ENCODE data around the gene ISY1.

ISY1 gene

DNA sequence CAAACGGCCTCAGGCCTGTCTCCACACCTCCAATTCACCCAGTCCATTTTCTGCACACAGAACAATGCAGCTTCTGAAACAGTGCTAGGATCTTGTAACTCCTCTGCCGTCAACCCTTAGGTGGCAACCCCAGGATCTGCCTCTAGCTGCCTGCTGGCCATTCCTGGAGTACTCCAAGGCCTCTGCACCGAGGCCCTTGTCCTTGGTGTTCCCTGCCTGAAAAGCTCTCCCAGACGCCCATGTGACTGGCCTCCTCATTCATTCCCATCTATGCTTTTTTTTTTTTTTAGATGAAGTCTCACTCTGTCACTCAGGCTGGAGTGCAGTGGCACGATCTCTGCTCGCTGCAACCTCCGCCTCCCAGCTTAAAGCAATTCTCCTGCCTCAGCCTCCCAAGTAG lies 57.6 kb downstream of the ISY1 start:
- no peak overlapping the region for H3K4me3 ChIP-seq (replicated peaks; ENCODE audit: insufficient read depth, low read length)
- no peak for DNase-seq (ENCODE audit: low read depth in 1 of 2, low spot score in 1 of 2)
- H3K27ac ChIP-seq (replicated peaks) = no peak overlapping the region
- no peaks in the 10 kb centered on the region for H3K27me3 ChIP-seq (ENCODE audit: insufficient read depth, poor library complexity, severe bottlenecking)
- TF ChIP-seq, protein P1, sequence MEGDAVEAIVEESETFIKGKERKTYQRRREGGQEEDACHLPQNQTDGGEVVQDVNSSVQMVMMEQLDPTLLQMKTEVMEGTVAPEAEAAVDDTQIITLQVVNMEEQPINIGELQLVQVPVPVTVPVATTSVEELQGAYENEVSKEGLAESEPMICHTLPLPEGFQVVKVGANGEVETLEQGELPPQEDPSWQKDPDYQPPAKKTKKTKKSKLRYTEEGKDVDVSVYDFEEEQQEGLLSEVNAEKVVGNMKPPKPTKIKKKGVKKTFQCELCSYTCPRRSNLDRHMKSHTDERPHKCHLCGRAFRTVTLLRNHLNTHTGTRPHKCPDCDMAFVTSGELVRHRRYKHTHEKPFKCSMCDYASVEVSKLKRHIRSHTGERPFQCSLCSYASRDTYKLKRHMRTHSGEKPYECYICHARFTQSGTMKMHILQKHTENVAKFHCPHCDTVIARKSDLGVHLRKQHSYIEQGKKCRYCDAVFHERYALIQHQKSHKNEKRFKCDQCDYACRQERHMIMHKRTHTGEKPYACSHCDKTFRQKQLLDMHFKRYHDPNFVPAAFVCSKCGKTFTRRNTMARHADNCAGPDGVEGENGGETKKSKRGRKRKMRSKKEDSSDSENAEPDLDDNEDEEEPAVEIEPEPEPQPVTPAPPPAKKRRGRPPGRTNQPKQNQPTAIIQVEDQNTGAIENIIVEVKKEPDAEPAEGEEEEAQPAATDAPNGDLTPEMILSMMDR (IDR thresholded peaks at IDR 0.05; ENCODE audit: insufficient read depth, low read length) = no peak
- TF ChIP-seq, protein P2, sequence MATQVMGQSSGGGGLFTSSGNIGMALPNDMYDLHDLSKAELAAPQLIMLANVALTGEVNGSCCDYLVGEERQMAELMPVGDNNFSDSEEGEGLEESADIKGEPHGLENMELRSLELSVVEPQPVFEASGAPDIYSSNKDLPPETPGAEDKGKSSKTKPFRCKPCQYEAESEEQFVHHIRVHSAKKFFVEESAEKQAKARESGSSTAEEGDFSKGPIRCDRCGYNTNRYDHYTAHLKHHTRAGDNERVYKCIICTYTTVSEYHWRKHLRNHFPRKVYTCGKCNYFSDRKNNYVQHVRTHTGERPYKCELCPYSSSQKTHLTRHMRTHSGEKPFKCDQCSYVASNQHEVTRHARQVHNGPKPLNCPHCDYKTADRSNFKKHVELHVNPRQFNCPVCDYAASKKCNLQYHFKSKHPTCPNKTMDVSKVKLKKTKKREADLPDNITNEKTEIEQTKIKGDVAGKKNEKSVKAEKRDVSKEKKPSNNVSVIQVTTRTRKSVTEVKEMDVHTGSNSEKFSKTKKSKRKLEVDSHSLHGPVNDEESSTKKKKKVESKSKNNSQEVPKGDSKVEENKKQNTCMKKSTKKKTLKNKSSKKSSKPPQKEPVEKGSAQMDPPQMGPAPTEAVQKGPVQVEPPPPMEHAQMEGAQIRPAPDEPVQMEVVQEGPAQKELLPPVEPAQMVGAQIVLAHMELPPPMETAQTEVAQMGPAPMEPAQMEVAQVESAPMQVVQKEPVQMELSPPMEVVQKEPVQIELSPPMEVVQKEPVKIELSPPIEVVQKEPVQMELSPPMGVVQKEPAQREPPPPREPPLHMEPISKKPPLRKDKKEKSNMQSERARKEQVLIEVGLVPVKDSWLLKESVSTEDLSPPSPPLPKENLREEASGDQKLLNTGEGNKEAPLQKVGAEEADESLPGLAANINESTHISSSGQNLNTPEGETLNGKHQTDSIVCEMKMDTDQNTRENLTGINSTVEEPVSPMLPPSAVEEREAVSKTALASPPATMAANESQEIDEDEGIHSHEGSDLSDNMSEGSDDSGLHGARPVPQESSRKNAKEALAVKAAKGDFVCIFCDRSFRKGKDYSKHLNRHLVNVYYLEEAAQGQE (IDR thresholded peaks at IDR 0.05; ENCODE audit: insufficient replicate concordance, low read depth) = no peak
- TF ChIP-seq GABPA (IDR thresholded peaks at IDR 0.05; ENCODE audit: low read depth) = no peak

DNA sequence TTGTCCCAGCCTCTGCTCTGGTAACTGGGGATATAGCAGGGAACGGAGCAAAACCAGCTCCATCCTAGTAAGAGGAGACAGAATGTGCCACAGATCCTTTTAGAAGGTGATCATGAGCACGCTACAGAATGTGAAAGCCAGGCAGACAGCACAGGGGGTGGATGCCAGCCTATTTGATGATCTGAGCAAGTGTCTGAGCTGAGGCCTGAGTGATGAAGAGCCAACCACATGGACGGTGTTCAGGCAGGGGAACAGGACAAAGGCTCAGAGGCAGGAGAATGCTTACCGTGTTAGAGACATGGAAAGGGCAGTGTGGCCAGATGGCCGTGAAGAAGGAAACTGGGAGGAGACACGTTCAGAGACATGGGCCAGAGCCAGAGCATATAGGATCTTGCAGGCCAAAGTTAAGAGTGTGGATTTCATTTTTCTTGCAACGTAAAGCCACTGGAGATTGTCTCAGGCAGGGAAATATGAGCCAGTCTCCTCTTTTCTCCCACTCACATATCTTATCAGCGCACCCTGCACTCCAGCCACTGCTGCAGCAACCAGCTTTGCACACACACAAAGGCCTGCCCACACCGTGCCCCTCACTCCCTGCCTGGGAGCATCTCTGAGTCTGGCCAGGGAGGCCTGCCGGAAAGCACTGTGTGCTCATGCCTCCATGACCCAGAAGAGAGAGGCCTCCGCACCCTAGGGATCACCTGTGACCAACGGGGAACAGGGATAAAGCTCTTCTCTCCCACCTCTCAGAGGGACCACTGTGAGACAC lies 59.3 kb downstream of the ISY1 start:
- Histone ChIP-seq H3K27ac (replicated peaks) (no peak overlapping the region), H3K27me3 (ENCODE audit: insufficient read depth, poor library complexity, severe bottlenecking) (no peaks in the 10 kb centered on the region), H3K4me3 (replicated peaks; ENCODE audit: insufficient read depth, low read length) (no peak overlapping the region)
- TF ChIP-seq, protein P2 (IDR thresholded peaks at IDR 0.05; ENCODE audit: insufficient replicate concordance, low read depth) = no peak
- no peak for TF ChIP-seq SPI1 (IDR thresholded peaks at IDR 0.05; ENCODE audit: borderline replicate concordance, low read depth)
- TF ChIP-seq GABPA (IDR thresholded peaks at IDR 0.05; ENCODE audit: low read depth) = no peak
- TF ChIP-seq, protein P1 (IDR thresholded peaks at IDR 0.05; ENCODE audit: insufficient read depth, low read length) = no peak
- TF ChIP-seq POLR2AphosphoS5 (IDR thresholded peaks at IDR 0.05; ENCODE audit: low read depth) = no peak
- no peak for DNase-seq (ENCODE audit: low read depth in 1 of 2, low spot score in 1 of 2)

DNA sequence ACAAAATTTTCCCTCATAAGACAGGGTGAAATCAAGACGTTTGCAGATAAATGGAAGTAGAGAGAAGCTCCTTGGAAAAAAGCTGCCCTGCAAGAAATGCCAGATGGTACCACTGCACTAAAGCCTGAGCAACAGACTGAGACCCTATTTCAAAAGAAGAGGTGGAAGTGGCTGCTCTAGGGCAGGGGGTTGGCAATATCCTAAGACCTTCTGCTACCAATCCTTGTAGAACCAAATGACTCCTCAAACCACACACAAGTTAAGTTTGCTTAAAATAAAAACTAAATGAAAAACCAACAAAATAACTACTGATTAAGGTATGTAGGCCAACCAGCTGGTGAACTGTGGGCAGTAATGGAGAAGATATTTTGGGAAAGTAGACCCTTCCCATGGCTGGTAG lies 60.6 kb downstream of the ISY1 start:
- no peak for DNase-seq (ENCODE audit: low read depth in 1 of 2, low spot score in 1 of 2)
- H3K27ac ChIP-seq (replicated peaks) = no peak overlapping the region
- TF ChIP-seq, protein P2 (IDR thresholded peaks at IDR 0.05; ENCODE audit: insufficient replicate concordance, low read depth) = no peak
- TF ChIP-seq POLR2AphosphoS5 (IDR thresholded peaks at IDR 0.05; ENCODE audit: low read depth) = no peak
- TF ChIP-seq SPI1 (IDR thresholded peaks at IDR 0.05; ENCODE audit: borderline replicate concordance, low read depth) = no peak
- TF ChIP-seq, protein P1 (IDR thresholded peaks at IDR 0.05; ENCODE audit: insufficient read depth, low read length) = no peak
- TF ChIP-seq GABPA (IDR thresholded peaks at IDR 0.05; ENCODE audit: low read depth) = no peak

More for the DNA sequence above, 60.6 kb downstream of the ISY1 start:
- no peak overlapping the region for H3K4me3 ChIP-seq (replicated peaks; ENCODE audit: insufficient read depth, low read length)
- no peaks in the 10 kb centered on the region for H3K27me3 ChIP-seq (ENCODE audit: insufficient read depth, poor library complexity, severe bottlenecking)

All from HL-60 (cell line).